Esophagus muscularis mucosa (tissue), 4 donors: Measurements from ENCODE around the gene RASA1. TPM values are rescaled to one million over a fixed set of nuclear protein-coding genes. Genes with fewer than 3 reads are reported as not detected.

ENCODE experiments used
- DNase-seq: peaks from one replicate; pipeline ENCODE4 v3.0.0-alpha.2; 2017; ENCODE audit errors: extremely low spot score
- H3K27ac ChIP-seq, 4 donors: fragments of 200-600 bp; sonication (generic); replicated peaks in 1 of 4; 1 replicate in 3 of 4; 2 replicates in 1 of 4; pipeline ENCODE4 v1.5.1; 2016 to 2019; ENCODE audit warnings: mild to moderate bottlenecking in 1 of 4
- H3K27me3 ChIP-seq, 4 donors: fragments of 200-600 bp; sonication (generic); one replicate each; pipeline versions ENCODE4 v1.5.1 to v1.6.0; 2016 to 2019
- H3K36me3 ChIP-seq, 4 donors: fragments of 200-600 bp; sonication (generic); one replicate each; pipeline ENCODE4 v1.5.1; 2016 to 2019
- H3K4me1 ChIP-seq, 4 donors: fragments of 200-600 bp; sonication (generic); one replicate each; pipeline ENCODE4 v1.5.1; 2016 to 2019
- H3K4me3 ChIP-seq, 4 donors: fragments of 200-600 bp; sonication (generic); 1 replicate in 2 of 4; 2 replicates in 2 of 4; pipeline ENCODE4 v1.5.1; 2016 to 2019; ENCODE audit warnings: mild to moderate bottlenecking in 4 of 4, moderate library complexity in 1 of 4
- H3K9me3 ChIP-seq, 4 donors: fragments of 200-600 bp; sonication (generic); 1 replicate in 3 of 4; 2 replicates in 1 of 4; pipeline ENCODE4 v1.5.1; 2016 to 2019
- CTCF ChIP-seq, 3 experiments: fragments of 200-600 bp in 2 of 3; fragments of 450-650 bp in 1 of 3; sonication (generic) in 2 of 3; IDR thresholded peaks; one replicate each; pipeline ENCODE4 v1.5.1; 2017 to 2019; ENCODE audit warnings: antibody characterized with exemption in 3 of 3, mild to moderate bottlenecking in 2 of 3, moderate library complexity in 1 of 3
- EP300 ChIP-seq: sonication (generic); formaldehyde crosslinking; IDR thresholded peaks from one replicate; pipeline ENCODE4 v1.6.1; 2017; ENCODE audit warnings: antibody characterized with exemption
- POLR2A ChIP-seq: fragments of 450-650 bp; IDR thresholded peaks from one replicate; pipeline ENCODE4 v1.6.1; 2017; ENCODE audit warnings: antibody characterized with exemption, moderate library complexity, mild to moderate bottlenecking, low read depth
- POLR2AphosphoS5 ChIP-seq, 2 donors: sonication (generic); formaldehyde crosslinking; IDR thresholded peaks; one replicate each; pipeline ENCODE4 v1.6.1; 2017; ENCODE audit warnings: antibody characterized with exemption in 2 of 2
- WGBS: methylation state at CpG from one replicate; pipeline ENCODE4 v1.1.5; 2018; 5-methylcytosine and 5-hydroxymethylcytosine counted together
- intact Hi-C: fragments of 100-400 bp; cut with DNase I; formaldehyde crosslinking; loops from one replicate; pipeline ENCODE4 v1.15.1; 2023
- total RNA-seq, 4 donors: library from RNA; depleted of rRNA; stranded (reverse); fragments of >200 nt; gene quantifications; one replicate each; pipeline versions ENCODE4 v1.1.0 to v1.2.1, GENCODE V29; 2016

The RASA1 gene
- total RNA-seq, 4 donors from 2014 or later: 23.4 to 27.3 (median 23.6) TPM

- intact Hi-C loops: no loop called here
- no peaks in the 10 kb centered on the region for H3K9me3 ChIP-seq
- H3K27me3 ChIP-seq: no peaks in the 10 kb centered on the region
- no peak overlapping the region for H3K4me3 ChIP-seq
- H3K4me1 ChIP-seq: no peaks in the 10 kb centered on the region
- DNase-seq: no peak
- WGBS: 76% methylated on average over 2 of the region's 2 CpGs
- H3K27ac ChIP-seq: no peak overlapping the region
- TF ChIP-seq CTCF (IDR thresholded peaks at IDR 0.05) (no peak), EP300 (no peak), POLR2AphosphoS5 (IDR thresholded peaks at IDR 0.05) (no peak)
- peaks cover 5 to 44% (median 21%) of the 10 kb centered on the region in 4 donors for H3K36me3 ChIP-seq
Observed at GRCh38 chr5:87340716-87341115, 73.0 kb downstream of the RASA1 start.

- Histone ChIP-seq H3K4me1 (no peaks in the 10 kb centered on the region), H3K9me3 (no peaks in the 10 kb centered on the region), H3K36me3 (peaks cover 0 to 26% (median 3%) of the 10 kb centered on the region in 4 donors), H3K27me3 (no peaks in the 10 kb centered on the region), H3K4me3 (no peak overlapping the region), H3K27ac (no peak overlapping the region)
- WGBS: 79% methylated on average over 1 of the region's 1 CpG
- intact Hi-C loops: no loop called here
- no peak for DNase-seq
- no peak for TF ChIP-seq POLR2A
- TF ChIP-seq POLR2AphosphoS5 (IDR thresholded peaks at IDR 0.05): no peak
- no peak for TF ChIP-seq EP300
- TF ChIP-seq CTCF (IDR thresholded peaks at IDR 0.05): no peak
Observed at GRCh38 chr5:87347272-87347671, 79.6 kb downstream of the RASA1 start.

- no peaks in the 10 kb centered on the region for H3K4me1 ChIP-seq
- H3K27ac ChIP-seq: no peak overlapping the region
- no peak for DNase-seq
- no peaks in the 10 kb centered on the region for H3K9me3 ChIP-seq
- H3K27me3 ChIP-seq: no peaks in the 10 kb centered on the region
- TF ChIP-seq POLR2A: no peak
- no peak for TF ChIP-seq EP300
- no peak for TF ChIP-seq POLR2AphosphoS5 (IDR thresholded peaks at IDR 0.05)
- no peak for TF ChIP-seq CTCF (IDR thresholded peaks at IDR 0.05)
- intact Hi-C loops: no loop called here
- no peak overlapping the region for H3K4me3 ChIP-seq
- H3K36me3 ChIP-seq: peaks cover 0 to 22% (median 2%) of the 10 kb centered on the region in 4 donors
Observed at GRCh38 chr5:87347841-87348240, 80.2 kb downstream of the RASA1 start.

GRCh38 chr5:87354496-87354895, 86.8 kb downstream of the RASA1 start:
- Histone ChIP-seq H3K9me3 (no peaks in the 10 kb centered on the region), H3K4me3 (no peak overlapping the region), H3K4me1 (no peaks in the 10 kb centered on the region), H3K36me3 (peaks cover 11 to 44% (median 27%) of the 10 kb centered on the region in 4 donors), H3K27me3 (no peaks in the 10 kb centered on the region), H3K27ac (no peak overlapping the region)
- TF ChIP-seq EP300: no peak
- TF ChIP-seq POLR2AphosphoS5 (IDR thresholded peaks at IDR 0.05): no peak
- TF ChIP-seq CTCF (IDR thresholded peaks at IDR 0.05): no peak
- TF ChIP-seq POLR2A: no peak
- 100% methylated on average over 1 of the region's 1 CpG for WGBS
- DNase-seq: no peak
- intact Hi-C loops: no loop called here

- Histone ChIP-seq H3K36me3 (peaks cover 9 to 42% (median 25%) of the 10 kb centered on the region in 4 donors), H3K4me3 (no peak overlapping the region), H3K4me1 (peaks cover 0 to 4% (median 0%) of the 10 kb centered on the region in 4 donors), H3K9me3 (no peaks in the 10 kb centered on the region), H3K27me3 (no peaks in the 10 kb centered on the region), H3K27ac (no peak overlapping the region)
- WGBS: 90% methylated on average over 2 of the region's 2 CpGs
- intact Hi-C loops: no loop called here
- TF ChIP-seq POLR2AphosphoS5 (IDR thresholded peaks at IDR 0.05) (no peak), POLR2A (no peak), CTCF (IDR thresholded peaks at IDR 0.05) (no peak), EP300 (no peak)
- no peak for DNase-seq
Observed at GRCh38 chr5:87359106-87359505, 91.4 kb downstream of the RASA1 start.
